GM12892 (cell line): ENCODE data around the gene BPTF.
"Not testable (repeated sequence)": the region's sequence is repeated elsewhere in the genome, so short reads cannot be mapped to it uniquely, and the experiment has no call there.

Source experiments
- POLR2A ChIP-seq: IDR thresholded peaks from 2 replicates; pipeline ENCODE4 v1.6.1; 2011; ENCODE audit warnings: low read depth, low read length, control low read depth
- TAF1 ChIP-seq: IDR thresholded peaks from 2 replicates; pipeline ENCODE4 v1.6.1; 2011; ENCODE audit warnings: low read depth, mild to moderate bottlenecking, control low read depth, low read length, borderline replicate concordance

DNA sequence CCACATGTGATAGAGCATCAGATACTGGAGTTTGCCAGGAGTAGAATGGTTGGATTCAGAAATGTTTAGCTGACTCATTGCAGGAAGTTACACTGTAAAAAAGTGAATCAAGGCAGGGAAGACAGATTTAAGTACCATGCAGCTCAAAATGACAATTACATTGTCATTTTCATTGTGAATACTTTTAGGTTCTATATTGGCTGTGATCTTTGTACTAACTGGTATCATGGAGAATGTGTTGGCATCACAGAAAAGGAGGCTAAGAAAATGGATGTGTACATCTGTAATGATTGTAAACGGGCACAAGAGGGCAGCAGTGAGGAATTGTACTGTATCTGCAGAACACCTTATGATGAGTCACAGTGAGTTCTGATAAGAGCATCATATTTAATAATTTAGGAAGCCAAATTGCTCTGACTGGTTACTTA lies 137.9 kb downstream of the BPTF start:
- not testable (repeated sequence) for TF ChIP-seq TAF1, POLR2A
